GM08714 (cell line): Measurements from ENCODE around the gene PPP2R5E.

Source experiments
- H3K4me3 ChIP-seq: fragments of 200-500 bp; sonication (Bioruptor generic); 2 replicates; pipeline ENCODE4 v1.5.1; 2014; ENCODE audit warnings: mild to moderate bottlenecking, low read length, inconsistent platforms
- ZNF274 ChIP-seq: IDR thresholded peaks from 2 replicates; pipeline ENCODE4 v1.6.1; 2012; ENCODE audit warnings: mild to moderate bottlenecking, low read depth, low read length

PPP2R5E gene

DNA sequence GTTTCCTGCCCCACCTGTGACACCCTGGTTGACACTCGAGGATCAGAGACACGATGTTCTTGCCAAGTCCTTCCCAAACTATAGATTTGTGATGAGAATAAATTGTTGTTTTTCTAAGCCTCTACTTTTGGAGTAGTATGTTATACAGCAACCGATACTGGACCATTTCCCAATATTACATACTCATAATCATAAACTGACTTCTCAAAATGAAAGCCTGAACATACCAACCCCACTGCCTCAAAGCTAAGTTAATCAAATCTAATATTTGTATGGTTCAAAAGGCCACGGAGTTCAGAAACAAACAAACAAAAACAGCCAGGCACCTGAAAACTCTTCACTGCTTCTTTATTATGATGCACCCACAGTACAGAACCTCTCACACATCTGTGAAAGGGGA, 172.1 kb downstream of the PPP2R5E start:
- H3K4me3 ChIP-seq: no peak overlapping the region

DNA sequence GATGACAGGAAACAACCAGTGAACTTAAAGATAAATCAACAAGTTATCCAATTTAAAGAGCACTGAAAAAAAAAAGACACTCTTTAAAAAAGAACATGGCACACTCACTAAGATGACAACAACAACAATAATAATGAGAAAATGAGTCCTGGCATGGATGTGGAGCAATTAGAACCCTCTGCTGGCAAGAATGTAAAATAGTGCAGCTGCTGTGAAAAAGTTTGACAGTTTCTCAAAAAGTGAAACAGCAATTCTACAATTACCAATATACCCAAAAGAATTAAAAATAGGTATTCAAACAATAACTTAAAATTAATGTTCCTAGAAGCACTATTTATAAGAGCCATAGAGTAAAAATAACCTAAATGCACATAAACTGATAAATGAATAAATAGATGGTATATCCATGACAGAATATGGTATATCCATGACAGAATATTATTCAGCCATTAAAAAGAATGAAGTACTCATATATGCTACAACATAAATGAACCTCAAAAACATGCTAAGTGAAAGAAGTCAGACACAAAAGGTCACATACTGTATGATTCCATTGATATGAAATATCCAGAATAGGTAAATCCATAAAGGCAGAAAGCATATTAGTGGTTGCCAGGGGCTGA, 175.3 kb downstream of the PPP2R5E start:
- TF ChIP-seq ZNF274: no peak
- no peak overlapping the region for H3K4me3 ChIP-seq

More for the DNA sequence above, 172.1 kb downstream of the PPP2R5E start:
- no peak for TF ChIP-seq ZNF274

DNA sequence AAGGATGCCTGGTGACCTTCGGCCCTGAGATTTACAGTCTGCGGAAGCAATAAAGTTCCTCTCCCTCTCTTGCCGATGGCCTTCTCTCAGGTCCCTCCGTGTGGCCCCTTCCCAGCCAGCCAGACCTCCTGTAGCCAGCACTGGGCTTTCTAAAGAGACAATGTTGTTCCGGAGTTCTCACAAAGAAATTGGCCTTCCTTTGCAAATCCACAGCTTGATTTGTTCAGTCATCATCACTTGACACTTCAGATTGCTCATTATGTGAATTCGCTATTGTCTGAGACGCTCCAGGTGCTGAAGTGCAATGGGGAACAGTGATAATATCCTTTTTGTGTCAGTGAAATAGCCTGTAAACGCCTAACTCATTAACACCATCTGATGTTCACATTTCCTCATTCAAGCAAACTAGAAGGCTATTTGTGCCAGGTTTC, 180.8 kb downstream of the PPP2R5E start:
- no peak for TF ChIP-seq ZNF274
- H3K4me3 ChIP-seq: no peak overlapping the region

DNA sequence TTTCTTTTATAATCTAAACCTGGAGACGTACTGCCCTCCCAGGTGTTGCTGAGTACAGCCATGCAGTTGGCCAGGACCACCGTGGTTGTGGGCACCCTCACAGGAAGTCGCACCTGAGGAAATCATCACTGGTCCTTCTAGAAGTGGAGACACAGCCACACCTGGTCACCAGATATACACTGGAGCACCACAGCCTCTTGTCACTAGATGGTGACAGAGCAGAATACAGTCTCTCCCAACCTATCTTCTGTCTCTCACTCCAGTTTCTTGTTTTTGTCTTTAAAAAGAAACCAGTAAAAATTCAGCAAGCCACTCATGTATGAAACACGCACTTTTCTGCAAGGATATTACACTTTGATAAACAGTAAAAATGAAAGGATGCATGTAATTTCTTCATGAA, 181.4 kb downstream of the PPP2R5E start:
- no peak for TF ChIP-seq ZNF274
- no peak overlapping the region for H3K4me3 ChIP-seq

DNA sequence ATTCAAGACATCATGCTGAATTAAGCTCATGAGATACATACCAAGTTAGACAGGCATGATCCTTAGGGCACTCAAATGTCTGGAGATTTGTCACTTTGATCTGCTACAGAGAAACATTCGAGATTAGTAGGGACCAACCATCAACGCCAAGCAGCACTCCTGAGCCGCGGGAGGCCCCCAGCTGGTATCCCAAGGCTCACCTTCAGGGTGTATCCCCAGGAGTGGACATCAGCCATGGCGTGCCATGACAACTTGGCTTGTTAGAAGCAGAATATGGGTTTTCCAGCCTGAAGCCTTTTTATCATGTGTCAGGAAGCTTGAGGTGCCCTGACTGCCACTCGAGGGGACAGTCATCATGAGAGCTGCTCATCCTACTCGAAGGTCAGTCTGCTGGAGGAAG, 185.3 kb downstream of the PPP2R5E start:
- no peak for TF ChIP-seq ZNF274
- no peak overlapping the region for H3K4me3 ChIP-seq

DNA sequence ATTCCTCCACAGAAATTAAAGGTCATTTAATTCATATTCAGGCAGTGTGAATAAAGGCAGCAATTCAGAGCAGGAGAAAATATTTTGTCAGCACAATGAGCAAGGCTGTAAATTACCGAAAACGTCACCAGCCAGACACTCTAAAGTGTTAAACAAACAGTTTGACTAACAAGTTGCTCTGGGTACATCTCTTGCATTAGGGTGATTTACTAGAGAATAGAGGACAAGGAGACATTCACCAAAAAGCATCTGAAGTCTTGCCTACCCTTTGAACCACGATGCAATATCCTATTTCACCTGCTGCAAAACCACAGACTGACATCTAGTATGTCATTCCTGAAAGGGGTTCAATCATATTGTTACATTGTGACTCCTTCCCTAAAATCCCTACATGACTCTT, 197.4 kb downstream of the PPP2R5E start:
- no peak for TF ChIP-seq ZNF274
- H3K4me3 ChIP-seq: no peak overlapping the region

DNA sequence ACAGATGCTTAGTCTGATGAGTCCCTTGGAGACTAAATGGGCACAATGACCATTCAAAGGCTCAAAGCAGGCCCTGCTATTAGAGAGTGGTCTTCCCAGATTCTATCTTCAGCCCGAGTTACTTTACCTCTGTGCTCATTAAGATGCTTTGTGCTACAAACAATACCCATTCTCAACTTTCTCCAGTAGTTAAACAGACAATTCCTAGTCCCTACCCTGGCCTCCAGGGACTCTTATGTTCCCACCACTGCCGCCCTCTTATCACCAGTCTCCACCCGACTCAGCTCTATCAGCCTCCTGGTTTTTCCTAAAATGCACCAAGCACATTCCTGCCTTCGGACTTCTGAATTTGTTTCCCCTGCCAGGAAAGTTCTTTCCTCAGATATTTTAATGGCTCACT, 198.8 kb downstream of the PPP2R5E start:
- no peak for TF ChIP-seq ZNF274
- no peak overlapping the region for H3K4me3 ChIP-seq

DNA sequence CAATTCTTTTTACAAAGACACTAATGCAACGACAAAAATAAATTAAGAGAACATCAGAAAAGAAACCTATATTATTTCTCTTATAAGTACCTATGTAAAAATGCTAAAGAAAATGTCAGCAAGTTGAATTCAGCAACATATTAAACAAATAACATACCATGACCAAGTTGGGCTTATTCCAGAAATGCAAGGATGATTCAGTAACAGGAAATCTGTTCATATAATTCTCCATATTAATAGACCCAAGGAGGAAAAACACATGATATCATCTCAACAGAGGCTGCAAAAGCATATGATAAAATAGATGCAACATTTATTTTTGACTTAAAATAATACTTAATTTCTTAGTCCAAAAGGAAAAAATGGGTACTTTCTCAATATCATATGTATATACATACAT, 199.3 kb downstream of the PPP2R5E start:
- TF ChIP-seq ZNF274: no peak
- no peak overlapping the region for H3K4me3 ChIP-seq

DNA sequence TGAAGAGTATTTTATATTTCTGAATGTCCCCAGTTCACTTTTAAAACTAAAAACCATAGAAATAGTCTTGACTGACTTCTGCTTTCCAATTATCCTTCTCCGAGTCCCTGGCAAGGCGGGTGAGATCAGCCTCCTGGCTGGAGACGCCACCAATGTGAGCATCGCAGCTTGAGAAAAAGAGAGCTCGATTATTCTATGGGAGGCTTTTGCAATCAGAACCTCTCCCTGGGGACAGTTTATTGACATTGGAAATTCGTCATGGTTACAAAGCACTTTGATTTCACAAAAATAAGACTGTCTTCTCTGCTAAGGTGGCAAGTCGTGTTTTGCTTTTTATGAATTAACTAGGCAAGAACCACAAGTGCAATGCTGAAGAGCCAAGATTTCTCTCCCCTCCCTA, 200.8 kb downstream of the PPP2R5E start:
- TF ChIP-seq ZNF274: no peak
- no peak overlapping the region for H3K4me3 ChIP-seq

DNA sequence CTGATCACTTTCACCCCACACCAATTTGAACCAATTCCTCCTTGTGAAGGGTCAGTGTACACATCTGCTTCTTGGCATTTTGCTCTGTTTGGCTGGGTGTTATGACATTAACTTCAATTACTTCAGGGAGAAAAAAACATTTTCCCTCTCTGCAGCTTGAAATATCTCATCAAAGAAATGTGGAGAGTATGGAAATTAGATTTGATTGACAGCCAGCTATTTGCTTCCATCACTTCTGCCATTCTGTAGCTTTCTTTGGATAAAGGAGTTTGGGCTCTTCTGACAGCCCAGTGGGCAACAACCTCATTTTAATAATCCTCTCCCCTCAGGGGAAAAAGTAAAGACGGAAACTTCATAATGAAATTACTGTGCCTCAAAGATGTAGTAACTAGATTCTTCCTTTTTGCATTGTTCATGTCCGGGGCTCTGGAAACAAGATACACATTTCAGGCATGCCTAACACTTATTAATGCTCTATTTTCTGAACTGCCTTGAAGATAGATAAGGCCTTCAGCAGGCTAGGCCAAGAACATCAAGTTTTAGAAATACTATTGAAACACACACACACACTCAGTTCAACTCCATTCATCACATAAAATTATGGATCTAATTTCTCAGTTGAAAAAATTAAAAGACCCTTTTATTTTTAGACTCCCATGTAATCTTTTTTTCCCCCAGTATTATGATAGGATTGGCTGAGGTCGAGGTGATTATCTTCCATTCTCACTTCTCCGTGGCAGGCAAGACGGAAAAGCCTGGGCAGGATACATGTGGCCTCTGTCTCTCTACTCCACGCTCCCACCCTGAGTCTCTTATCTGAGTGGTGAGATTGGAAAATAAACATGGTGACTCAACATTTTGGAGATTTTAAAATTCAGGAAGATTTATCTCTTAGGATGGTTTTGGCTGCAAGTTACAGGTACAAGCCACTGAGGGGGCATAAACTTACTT, 214.1 kb downstream of the PPP2R5E start:
- TF ChIP-seq ZNF274: no peak

DNA sequence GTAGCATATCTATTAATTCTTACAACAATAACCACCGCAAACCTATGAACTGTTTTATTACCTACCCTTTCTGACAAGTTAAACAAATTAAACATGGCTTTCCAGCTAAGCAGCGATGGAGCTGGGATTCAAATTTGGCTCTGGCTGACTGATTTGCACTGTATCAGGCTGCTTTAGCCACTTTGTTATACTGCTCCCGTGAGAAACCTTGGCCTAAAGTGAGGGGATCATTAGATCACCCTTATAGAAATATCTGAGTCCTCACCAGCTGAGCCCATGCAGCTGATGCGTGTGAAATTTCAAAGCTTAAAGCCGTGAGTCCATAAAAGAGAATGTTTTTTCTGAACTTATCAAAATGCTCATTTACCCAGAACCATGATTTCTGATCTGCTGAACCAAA, 216.3 kb downstream of the PPP2R5E start:
- H3K4me3 ChIP-seq: no peak overlapping the region
- no peak for TF ChIP-seq ZNF274

More for the DNA sequence above, 214.1 kb downstream of the PPP2R5E start:
- no peak overlapping the region for H3K4me3 ChIP-seq

DNA sequence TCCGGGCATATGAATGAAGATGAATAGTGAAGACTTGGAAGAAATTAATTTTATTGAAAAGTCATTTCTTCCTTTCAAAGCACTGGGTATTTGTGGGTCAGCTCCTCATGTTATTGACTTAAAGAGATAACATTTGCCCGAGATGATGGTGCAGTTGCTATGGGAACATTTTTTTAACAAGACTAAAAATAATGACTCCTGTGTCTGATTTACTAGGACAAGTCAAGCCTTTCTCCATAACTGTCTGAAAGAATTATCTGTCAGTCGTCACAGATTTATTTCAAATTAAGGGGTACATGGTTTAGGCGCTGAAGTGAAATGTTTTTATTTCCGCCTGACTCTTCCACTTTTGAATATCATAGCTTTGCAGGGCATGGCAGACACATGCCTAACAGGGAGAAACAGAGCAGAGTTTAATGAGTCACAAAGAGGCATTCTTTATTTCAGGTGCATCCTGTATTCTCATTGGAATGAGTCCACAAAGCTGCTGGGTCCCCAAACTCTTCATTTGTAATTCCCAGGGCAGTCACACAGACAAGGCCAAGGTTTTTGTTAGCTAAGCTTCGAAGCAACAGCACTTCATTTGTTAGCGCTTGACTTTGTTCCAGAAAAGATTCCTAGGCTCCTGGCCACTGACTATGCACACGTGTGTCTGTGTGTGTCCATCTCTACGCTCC, 220.1 kb downstream of the PPP2R5E start:
- no peak for TF ChIP-seq ZNF274
- H3K4me3 ChIP-seq: no peak overlapping the region

DNA sequence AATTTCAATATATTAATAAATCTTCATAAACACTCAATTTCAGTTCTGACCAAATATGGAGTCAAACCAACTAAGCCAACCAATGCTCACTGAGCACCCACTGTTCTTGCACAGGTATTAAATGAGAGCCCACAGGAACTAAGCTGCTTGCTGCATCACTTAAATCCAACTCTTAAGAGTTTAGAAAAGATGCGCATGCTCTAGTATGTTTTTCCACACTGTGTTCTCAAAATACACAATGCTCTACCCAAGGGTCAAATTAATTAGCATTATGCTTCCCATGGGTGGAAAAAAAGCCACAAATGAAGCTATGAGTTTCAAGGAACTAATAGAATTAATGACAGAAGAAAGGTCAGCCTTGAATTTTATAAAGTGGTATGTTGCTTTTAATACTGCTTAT, 220.7 kb downstream of the PPP2R5E start:
- no peak overlapping the region for H3K4me3 ChIP-seq
- TF ChIP-seq ZNF274: no peak
